Measurements from ENCODE around the gene FMN2. TPM values are rescaled to one million over a fixed set of nuclear protein-coding genes. Genes with fewer than 3 reads are reported as not detected.

FMN2 gene
- total RNA-seq, 2 experiments from 2014 or later = not detected

- no peaks in the 10 kb centered on the region for H3K36me3 Mint-ChIP-seq (ENCODE audit: low read depth)
- no peak for TF ChIP-seq CTCF (IDR thresholded peaks at IDR 0.05)
- intact Hi-C loops (cut with micrococcal nuclease) = no loop called here
- H3K27ac Mint-ChIP-seq = no peak overlapping the region
- peaks cover 16% of the 10 kb centered on the region for H3K27me3 Mint-ChIP-seq
- H3K9me3 Mint-ChIP-seq = no peaks in the 10 kb centered on the region
- ATAC-seq (no peak), DNase-seq (no peak)
- ChIA-PET POLR2A (no interaction called here), CTCF (no interaction called here)
- H3K4me1 Mint-ChIP-seq (ENCODE audit: low read depth) = no peaks in the 10 kb centered on the region
- H3K4me3 Mint-ChIP-seq = no peak overlapping the region
Measured at GRCh38 chr1:240100371-240100934, 8.8 kb downstream of the FMN2 start.

DNA sequence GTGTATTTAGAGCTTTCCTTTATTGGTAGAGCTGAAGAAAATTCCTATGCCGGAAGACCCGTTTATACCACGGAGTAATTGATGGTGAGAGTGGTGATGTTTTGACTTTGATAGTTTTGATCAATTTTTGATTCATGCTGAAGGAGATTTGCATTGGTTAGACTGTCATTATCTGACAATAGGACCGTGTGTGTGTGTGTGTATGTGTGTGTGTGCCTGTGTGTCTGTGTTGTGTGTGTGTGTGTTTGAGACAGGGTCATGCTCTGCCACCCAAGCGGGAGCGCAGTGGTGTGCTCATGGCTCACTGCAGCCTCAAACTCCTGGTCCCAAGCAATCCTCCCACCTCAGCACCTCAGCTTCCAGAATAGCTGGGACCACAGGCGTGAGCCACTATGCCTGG, 9.6 kb downstream of the FMN2 start:
- TF ChIP-seq CTCF (IDR thresholded peaks at IDR 0.05) = no peak
- DNase-seq (no peak), ATAC-seq (no peak)
- H3K4me1 Mint-ChIP-seq (ENCODE audit: low read depth) = no peaks in the 10 kb centered on the region
- no peaks in the 10 kb centered on the region for H3K36me3 Mint-ChIP-seq (ENCODE audit: low read depth)
- ChIA-PET POLR2A (no interaction called here), CTCF (no interaction called here)
- H3K27me3 Mint-ChIP-seq = peaks cover 16% of the 10 kb centered on the region
- intact Hi-C loops (cut with micrococcal nuclease) = no loop called here
- no peak overlapping the region for H3K27ac Mint-ChIP-seq
- H3K9me3 Mint-ChIP-seq = no peaks in the 10 kb centered on the region
- no peak overlapping the region for H3K4me3 Mint-ChIP-seq

DNA sequence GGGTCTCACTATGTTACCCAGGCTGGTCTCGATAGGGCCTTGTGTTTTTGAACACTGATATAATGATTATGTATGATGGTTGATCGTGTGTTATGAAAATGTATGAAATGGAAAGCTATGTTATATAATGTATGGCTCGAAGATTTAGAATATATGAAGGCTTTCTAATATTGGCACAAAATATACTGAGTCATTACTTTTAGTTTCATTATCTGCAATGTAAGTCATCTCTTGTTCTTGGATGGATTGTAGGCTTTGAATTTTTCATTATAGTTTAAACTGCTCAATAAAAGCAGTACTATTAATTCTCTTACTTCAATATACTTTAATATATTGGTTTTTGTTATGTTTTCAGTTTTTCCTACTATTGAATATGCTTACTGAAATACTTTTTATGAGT, 10.1 kb downstream of the FMN2 start:
- H3K4me1 Mint-ChIP-seq (ENCODE audit: low read depth) = no peaks in the 10 kb centered on the region
- peaks cover 16% of the 10 kb centered on the region for H3K27me3 Mint-ChIP-seq
- ATAC-seq (no peak), DNase-seq (no peak)
- ChIA-PET CTCF (no interaction called here), POLR2A (no interaction called here)
- H3K27ac Mint-ChIP-seq = no peak overlapping the region
- H3K9me3 Mint-ChIP-seq = no peaks in the 10 kb centered on the region
- H3K4me3 Mint-ChIP-seq = no peak overlapping the region
- no peak for TF ChIP-seq CTCF (IDR thresholded peaks at IDR 0.05)
- intact Hi-C loops (cut with micrococcal nuclease) = no loop called here
- H3K36me3 Mint-ChIP-seq (ENCODE audit: low read depth) = no peaks in the 10 kb centered on the region

DNA sequence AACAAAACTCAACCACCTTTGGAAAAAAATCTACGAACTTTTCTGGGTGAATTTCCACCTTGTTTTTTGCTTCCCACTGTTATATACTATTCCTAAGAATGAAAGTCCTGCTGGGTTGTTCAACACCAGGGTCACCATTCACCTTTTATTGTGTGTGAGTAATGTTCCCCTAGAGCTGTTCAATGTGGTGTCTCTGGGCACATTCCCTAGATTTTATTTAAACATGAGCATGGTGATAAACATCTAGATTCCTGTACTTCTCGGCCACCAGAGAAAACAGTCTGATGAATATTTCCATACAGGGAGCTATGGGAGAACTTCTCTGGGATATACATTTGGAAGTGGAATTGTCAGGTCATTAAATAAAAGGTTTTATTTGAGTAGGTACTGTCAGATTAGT, 13.0 kb downstream of the FMN2 start:
- ATAC-seq = no peak
- intact Hi-C loops (cut with micrococcal nuclease) = no loop called here
- no peak for TF ChIP-seq CTCF (IDR thresholded peaks at IDR 0.05)
- CTCF ChIA-PET = interaction anchor here (1.1 kb wide), 1 partner anchor 153 kb away, joined by 4 read pairs; no protein-coding TSS in a partner anchor
- no peak overlapping the region for H3K27ac Mint-ChIP-seq
- no peaks in the 10 kb centered on the region for H3K4me1 Mint-ChIP-seq (ENCODE audit: low read depth)
- no peak overlapping the region for H3K4me3 Mint-ChIP-seq
- POLR2A ChIA-PET = no interaction called here
- no peaks in the 10 kb centered on the region for H3K9me3 Mint-ChIP-seq
- DNase-seq = no peak
- H3K36me3 Mint-ChIP-seq (ENCODE audit: low read depth) = no peaks in the 10 kb centered on the region
- peaks cover 7% of the 10 kb centered on the region for H3K27me3 Mint-ChIP-seq

DNA sequence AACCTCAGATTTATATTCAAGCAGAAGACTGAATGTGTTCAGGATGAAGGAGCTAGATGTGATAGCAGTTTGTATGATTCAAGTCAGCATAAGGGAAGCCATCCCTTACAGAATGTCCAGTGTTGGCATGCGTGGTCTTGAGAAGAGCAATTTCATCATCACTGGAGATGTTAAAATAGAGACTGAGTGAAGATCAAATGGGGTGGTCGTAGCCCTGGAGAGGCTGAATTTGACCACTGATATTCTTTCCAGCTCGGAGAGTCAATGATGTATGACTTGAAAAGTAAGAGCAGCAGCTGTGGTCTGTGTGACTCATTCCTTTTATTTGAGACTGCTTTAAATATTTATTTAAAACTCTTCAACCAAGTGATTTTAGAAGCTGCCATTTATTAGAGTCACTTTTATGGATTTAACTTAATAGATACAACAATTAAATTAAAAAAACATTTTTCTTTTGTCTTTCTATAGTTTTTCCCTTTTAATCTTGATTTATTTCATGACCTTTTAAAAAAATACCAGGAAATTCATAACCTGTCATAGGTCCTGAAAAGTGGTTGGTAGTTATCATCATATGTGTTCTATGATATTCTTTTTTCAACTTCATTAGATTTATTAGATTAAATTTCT, 15.5 kb downstream of the FMN2 start:
- intact Hi-C loops (cut with micrococcal nuclease) = no loop called here
- Mint-ChIP-seq H3K27ac (no peak overlapping the region), H3K9me3 (no peaks in the 10 kb centered on the region), H3K4me3 (no peak overlapping the region), H3K4me1 (ENCODE audit: low read depth) (no peaks in the 10 kb centered on the region), H3K27me3 (peaks cover 4% of the 10 kb centered on the region), H3K36me3 (ENCODE audit: low read depth) (no peaks in the 10 kb centered on the region)
- TF ChIP-seq CTCF (IDR thresholded peaks at IDR 0.05) = no peak
- ATAC-seq (no peak), DNase-seq (no peak)
- CTCF ChIA-PET = no interaction called here
- POLR2A ChIA-PET = no interaction called here
